Measurements from ENCODE around the gene COX6A2.
"Not testable (repeated sequence)": the region's sequence is repeated elsewhere in the genome, so short reads cannot be mapped to it uniquely, and the experiment has no call there.

COX6A2 gene

DNA sequence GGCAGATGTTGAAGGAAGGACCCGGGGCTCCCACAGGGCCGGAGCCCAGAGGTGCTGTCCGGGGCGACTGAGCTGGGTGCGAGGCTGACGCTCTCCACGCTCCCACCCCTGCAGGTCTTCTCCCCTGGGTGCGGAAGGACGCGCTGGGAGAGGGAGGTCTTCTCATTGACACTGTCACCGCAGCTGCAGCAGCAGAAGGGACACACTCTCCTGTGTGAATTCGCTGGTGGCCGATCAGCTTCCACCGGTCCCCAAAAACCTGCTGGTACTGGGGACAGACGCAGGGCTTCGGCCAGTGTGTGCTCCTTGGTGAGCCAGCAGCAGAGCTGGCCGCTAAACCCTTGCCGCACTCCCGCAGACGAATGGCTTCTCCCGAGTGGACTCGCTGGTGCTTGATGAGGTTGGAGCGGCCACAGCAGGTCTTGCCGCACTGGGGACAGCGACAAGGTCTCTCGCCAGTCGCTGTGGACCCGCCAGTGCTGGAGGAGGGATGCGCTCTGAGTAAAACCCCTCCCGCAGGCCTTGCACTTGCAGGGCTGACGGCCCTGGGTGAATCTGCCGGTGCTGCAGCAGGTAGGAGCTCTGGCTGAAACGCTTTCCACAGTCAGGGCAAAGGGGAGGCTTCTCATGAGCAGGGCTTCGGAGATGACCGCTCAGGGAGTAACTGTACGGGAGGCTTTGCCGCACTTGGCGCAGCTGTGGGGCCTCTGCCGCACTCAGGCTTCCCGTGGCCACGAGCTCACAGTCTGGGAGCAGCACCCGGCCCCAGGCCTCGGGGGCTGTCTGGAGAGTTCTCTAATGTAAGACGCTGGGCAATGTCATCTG lies 8.3 kb upstream of the COX6A2 start:
- no peak for DNase-seq

DNA sequence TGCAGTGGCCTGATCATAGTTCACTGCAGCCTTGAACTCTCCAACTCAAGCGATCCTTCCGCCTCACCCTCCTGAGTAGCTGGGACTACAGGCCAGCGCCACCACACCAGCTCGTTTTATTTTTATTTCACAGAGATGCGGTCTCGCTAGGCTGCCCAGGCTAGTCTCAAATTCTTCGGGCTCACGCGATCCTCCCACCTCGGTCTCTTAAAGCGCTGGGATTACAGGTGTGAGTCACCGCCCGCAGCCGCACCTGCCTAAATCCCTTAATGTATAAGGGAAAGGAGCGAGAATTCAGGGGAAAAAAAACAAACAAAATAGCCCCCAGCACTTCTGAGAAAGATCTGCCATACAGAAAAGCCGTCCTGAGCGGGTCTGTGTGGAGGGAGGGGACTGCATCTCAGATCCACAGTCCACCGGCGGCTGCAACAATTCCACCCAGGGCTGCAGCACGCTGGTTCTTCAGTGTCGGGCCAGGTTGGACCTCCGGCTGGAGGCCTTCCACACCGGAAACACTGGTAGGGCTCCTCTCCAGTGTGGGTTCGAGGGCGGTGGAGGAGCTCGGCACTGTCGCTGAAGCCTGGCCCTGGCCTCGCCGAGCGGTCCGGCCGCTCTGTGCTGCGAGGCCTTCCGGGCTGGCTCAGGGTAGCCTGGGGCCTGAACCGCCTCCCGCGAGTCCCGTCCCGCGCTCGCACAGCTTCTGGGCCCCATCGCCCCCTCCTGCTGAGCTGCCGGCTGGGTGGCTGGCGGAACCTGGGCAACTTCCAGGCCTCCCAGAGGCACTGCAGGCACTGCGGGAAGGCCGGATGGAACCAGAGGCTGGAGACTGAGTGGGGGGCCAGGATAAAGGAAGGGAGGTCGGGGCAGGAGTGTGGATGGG lies 7.4 kb upstream of the COX6A2 start:
- DNase-seq: no peak

DNA sequence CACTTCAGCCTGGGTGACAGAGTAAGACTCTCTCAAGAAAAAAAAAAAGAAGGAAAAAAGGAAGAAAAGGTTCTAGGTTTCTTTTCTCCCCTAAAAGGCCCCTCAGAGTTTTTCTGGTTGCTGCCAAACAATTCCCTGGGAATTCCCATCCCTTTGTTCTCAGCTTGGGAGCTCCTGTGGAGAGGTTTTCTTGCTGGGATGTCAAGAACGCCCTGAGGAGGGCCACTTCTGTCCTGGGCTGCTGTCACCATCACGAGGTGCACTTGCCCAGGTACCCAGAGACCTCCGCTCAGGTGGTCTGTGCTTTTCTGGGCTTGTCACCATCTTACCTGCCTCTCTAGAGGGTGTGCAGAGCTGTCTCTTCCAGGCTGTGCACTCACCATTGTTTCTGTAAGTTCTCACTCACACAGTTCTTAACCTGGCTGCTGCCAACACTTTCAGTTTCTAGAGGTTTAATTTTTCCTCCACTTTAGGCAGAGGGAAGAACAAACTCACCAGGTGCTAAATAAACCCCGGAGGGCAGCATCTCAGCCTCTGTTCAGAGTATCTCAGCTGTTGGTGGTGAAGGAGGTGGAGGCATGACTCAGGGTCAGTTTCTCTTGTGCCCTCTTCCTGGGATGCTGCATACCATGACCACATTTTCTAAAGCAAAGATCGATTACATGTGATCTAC lies 2.4 kb upstream of the COX6A2 start:
- no peak for DNase-seq

DNA sequence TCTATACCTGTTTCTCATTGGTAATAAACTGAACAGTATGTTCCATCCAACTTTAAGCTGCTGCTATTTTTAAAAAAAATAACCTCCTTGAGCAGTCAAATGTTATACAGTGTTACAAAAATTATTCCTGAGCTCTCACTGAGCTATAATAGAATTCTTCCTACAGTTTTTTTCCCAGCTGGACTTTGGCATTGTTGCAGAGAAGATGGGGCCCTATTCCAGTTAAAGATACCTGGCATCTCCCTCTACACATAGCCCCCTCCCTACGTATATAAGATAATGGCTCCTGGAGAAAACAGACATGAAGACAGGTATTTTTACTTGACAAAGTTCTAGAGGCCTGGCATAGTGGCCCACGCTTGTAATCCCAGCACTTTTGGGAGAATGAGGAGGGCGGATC lies 1.6 kb upstream of the COX6A2 start:
- no peak for DNase-seq

DNA sequence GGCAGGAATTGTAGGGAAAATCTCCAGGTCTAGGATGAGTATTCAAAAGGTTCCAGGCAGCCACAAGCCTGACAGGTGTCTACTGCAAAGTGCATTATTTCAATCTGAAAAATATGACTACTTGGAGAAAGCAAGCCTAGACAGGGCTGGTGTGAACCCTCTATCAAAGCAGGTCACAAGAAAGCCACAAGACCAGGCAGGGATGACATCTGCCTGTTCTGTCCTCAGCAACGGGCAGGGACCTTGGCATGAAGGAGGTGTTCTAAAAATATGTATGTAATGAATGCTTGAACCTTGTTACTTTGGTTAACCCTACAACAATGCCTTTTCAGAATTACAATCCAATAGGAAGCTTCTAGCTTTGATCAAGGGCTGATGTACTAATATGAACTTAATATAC lies 1.2 kb upstream of the COX6A2 start:
- DNase-seq: no peak

DNA sequence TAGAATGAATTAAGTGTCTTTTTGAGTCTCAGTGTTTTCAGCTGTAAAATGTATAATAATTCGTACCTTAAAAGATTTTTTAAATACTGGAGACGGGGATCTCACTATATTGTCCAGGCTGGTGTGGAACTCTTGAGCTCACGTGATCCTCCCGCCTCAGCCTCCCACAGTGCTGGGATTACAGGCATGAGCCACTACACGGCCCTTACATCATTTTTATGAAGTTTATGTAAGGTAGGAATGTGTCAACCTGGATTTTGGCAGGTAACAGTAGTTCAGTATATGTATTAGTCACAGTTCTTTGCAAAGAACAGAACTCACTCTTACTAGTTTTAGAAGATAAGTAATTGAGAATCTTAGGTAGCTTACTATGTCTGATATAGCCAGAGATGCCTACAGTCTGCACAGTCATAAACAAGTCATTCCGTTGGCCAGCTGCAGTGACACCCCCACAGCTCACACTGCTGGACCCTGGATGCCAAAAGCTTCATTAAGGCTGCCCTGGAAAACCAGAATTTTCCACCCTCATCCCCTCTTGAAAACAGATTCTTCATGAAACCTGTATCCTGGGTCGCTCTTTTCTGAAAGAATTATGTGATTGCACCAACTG lies 583 bp upstream of the COX6A2 start:
- DNase-seq: no peak

DNA sequence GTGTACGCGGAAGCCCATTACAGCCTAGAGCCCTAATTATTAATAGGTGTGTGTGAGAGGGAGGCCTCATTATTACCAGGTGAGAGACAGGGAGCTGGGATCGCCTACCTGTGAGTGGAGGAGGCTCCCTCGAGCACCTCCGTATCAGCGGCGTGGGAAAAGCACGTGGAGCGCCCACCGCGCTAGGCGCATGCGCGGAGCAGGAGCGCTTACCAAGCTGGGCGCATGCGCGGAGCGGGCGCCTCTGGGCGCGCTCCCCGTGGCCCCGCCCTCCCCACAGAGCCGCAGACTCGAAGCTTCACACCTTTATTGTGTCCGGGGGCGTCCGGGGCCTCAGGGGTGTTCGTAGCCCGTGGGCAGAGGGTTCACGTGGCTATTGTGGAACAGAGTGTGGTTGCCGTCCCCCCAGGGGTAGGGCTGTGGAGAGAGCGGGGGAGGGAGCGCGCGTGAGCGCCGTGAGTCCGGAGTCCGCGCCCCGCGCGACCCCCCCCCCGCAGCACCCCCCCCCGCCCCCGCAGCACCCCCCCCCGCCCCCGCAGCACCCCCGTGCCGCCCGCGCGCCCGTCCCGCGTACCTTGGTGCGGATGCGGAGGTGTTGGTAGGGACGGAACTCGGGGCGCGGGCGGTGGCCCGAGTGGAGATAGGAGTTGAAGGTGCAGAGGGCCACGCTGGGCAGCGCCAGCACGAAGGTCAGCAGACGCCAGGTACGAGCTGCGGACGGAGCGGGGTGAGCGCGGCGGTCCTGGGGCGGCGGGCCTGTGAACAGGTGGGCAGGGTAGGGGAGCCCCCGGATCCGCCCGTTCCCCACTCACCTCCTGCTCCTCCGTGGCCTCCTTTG lies 500 bp downstream of the COX6A2 start:
- DNase-seq: peak; percentile 51

DNA sequence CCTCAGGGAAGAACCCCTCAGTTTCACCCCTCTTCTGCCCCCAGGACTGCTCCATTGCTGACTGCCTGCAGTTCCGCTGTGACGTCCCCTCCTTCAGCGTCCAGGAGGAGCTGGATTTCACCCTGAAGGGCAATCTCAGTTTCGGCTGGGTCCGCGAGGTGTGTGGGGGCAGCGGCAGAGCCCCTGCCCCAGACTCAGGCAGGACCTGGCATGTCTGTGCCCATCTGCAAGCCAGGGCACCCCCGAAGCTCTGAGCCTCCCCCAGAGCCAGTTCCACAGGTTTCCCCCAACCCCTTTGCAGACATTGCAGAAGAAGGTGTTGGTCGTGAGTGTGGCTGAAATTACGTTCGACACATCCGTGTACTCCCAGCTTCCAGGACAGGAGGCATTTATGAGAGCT lies 4.4 kb downstream of the COX6A2 start:
- DNase-seq: no peak

DNA sequence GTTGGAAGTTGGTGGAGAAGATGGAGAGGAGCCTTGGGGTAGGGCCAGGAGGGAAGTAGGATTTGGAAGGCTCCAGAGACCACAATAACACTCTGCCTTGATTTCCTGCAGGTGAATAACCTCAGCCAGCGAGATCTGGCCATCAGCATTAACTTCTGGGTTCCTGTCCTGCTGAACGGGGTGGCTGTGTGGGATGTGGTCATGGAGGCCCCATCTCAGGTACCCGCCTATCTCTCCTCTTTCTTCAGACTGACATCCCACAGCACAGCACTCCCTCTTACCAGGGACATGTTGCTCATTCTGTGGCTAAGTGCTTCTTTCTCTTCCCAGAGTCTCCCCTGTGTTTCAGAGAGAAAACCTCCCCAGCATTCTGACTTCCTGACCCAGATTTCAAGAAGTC lies 4.9 kb downstream of the COX6A2 start:
- no peak for DNase-seq

DNA sequence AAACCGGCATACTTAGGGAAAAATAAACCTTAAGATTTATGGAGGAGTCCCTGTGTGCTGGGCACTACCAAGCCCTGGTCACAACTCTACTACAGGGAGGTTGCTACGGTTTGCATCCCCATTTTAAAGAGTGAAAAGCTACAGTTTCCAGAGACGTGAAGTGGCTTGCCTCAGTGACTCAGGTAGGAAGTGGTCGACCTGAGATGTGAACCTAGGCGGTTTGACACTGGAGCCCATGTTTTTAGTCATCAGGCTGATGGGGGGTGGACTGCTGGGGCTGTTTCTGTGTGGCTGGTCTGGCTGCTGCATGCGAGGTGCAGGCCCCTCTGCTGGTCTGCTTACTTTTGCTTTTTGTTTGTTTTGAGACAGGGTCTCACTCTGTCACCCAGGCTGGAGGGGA lies 6.6 kb downstream of the COX6A2 start:
- peak; percentile 62 for DNase-seq

DNA sequence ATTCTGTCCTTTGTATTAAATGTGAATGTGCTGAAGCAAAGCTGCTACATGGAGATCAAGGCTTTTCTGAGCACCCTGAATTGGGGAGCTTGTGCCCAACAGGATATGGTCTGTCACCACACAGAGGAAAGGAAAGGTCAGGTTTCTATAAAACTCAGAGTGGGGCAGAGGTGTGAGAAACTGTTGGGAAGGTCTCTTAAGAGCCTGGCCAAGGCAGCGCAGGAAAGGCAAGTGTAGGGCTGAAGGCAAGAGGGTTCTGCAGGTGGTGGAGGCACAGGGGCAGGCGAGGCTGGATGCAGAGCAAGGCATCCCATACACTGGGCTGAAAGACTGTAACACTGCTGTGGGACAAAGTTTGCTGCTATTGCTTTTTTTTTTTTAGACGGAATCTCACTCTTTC lies 8.1 kb downstream of the COX6A2 start:
- no peak for DNase-seq

DNA sequence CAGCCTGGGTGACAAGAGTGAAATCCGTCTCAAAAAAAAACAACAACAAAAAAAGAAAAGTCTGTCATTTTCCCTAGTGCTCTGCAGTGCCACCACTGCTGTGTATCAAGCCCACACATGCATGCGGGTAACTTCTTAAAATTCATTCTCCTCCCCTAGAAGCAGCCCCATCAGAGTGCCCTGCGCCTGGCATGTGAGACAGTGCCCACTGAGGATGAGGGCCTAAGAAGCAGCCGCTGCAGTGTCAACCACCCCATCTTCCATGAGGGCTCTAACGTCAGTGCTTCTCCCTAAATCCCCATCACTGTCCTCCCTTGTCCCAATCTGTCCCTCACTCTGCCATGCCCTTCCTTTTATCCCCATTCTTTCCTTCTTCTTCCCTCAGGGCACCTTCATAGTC lies 10.2 kb downstream of the COX6A2 start:
- no peak for DNase-seq

DNA sequence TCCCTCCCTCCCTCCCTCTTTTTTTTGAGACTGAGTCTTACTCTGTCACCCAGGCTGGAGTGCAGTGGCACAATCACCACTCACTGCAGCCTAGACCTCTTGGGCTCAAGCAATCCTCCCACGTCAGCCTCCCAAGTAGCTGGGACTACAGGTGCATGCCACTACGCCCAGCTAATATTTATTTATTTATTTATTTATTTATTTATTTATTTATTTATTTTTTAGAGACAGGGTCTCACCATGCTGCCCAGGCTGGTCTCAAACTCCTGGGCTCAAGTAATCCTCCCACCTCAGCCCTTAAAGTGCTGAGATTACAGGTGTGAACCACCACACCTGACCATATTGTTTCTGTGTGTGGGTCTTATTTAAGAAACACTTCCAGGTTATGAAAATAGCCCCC lies 11.1 kb downstream of the COX6A2 start:
- not testable (repeated sequence) for DNase-seq

DNA sequence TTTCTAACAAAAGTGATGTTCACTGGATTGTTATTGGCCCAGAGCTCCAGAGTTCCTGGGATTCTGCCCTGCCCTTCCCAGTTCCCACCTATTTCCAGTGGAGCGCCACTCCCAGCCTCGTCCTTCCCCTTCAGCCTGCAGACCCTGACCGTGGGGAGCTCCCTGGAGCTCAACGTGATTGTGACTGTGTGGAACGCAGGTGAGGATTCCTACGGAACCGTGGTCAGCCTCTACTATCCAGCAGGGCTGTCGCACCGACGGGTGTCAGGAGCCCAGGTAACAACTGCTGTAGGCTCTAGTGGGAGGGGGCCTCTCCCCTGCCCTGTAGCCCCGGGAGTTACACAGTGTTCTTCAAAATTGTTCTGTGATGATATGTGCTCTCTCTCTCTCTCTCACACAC lies 11.8 kb downstream of the COX6A2 start:
- DNase-seq: no peak

DNA sequence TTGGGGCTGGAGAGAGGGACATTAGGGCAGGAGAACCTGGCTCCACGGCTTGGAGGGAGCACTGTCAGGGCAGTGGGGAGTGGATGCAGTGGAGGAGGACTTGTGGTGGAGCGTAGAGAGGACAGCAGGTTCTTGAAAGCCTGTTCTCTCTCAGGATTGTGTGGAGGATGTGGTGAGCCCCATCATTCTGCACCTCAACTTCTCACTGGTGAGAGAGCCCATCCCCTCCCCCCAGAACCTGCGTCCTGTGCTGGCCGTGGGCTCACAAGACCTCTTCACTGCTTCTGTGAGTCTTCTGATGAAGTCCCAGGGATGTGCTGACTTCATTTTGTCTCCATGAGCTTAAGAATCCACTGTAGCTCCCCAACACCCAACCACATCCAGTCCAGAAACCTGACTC lies 13.5 kb downstream of the COX6A2 start:
- DNase-seq: no peak

DNA sequence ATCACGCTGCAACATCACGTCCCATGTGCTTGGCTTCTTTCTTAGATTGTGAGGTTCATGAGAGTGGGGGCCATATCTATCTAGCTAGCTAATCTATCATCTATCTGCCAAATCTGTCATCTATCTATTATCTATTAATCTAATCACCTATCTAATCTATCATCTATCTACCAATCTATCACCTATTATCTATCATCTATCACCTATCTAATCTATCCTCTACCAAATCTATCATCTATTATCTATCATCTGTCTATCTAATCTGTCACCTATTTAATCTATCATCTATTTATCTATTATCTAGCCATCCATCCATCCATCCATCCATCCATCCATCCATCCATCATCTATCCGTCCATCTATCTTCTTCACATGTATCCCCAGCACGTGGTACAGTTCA lies 14.2 kb downstream of the COX6A2 start:
- no peak for DNase-seq

DNA sequence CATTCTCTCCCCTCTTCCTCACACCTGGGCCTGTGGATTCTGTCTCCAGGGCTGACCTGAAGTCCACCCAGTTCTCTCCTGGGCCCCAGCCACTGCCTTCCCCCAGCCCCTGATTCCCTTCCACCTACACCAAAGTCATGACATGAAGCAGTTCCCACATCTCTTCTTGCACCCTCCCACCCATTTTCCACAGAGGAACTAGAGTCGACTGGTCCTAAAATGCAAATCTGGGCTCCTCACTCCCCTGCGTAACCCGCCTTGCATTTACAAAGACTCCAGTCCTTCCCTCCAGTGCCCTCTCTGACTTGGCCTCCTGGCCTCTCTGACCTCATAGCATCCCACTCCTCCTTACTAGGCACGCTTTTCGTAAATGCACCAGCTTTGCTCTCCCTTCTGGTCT lies 14.8 kb downstream of the COX6A2 start:
- no peak for DNase-seq

DNA sequence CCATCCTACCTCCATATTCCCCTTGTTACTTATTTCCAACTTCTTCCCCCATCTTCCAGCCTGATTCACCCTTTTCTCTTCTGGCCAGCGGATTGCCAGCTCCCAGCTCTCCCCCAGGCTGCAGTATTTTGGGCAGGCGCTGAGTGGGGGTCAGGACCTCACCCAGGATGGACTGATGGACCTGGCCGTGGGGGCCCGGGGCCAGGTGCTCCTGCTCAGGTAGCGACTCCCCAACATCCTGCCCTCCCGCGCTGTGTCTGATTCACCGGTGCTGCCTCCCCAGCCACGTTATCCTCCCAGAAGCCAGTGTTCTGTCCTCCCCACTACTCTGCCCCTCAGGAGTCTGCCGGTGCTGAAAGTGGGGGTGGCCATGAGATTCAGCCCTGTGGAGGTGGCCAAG lies 15.4 kb downstream of the COX6A2 start:
- DNase-seq: no peak

DNA sequence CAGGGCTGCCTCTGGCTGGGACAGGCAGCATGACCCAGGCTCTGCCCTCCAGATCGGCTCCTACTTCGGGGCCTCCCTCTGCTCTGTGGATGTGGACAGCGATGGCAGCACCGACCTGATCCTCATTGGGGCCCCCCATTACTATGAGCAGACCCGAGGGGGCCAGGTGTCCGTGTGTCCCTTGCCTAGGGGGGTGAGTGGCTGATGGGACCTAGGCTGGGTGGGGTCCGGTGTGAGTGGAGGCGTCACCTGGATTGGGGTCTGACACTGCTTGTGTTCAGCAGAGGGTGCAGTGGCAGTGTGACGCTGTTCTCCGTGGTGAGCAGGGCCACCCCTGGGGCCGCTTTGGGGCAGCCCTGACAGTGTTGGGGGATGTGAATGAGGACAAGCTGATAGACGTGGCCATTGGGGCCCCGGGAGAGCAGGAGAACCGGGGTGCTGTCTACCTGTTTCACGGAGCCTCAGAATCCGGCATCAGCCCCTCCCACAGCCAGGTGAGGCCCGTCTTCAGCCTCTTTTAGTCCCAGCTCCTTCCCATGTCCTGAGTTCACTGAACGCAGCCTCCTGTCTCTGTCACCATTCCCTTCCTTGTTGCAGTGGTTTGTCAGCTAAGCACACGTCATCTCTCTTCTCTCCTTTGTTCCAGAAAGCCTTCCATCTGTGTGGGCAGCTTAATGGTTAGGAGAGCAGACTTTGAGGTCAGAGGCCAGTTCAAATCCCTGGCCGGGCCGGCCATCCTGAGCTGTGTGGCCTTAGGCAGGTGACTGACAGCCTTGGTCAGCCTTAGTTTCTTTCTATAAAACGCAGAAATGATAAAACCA lies 16.9 kb downstream of the COX6A2 start:
- DNase-seq: no peak

DNA sequence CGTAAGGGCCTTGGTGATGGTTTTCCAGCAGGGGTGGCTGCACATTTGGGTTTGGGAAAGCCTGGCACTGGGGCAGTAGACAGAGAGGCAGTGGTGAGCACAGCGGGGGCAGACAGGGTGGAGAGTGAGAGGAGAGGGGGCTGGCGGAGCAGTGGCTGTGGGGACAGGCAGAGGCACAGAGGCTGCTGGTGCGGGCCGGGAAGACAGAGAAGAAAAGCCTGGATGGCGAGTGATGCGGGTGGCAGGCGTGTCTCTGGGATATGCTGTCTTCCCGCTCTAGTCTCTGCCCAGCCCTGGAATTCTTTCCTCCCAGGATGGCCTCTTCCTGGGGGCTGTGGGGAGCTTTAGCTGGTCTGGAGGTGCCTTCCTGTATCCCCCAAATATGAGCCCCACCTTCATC lies 18.1 kb downstream of the COX6A2 start:
- DNase-seq: no peak

DNA sequence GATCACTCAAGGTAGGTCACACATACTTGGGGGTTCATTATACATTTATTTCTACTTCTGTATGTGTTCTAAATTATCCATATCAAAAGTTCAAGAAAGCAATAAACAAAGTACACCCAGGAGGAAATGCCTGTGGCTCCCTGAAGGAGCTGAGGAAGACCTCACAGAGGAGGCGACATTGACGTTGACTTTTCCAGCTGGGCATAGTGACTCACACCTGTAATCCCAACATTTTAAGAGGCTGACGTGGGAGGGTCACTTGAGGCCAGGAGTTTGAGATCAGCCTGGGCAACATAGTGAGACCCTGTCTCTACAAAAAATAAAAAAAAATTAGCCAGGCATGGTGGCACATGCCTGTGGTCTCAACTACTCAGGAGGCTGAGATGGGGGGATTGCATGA lies 18.7 kb downstream of the COX6A2 start:
- DNase-seq: no peak

Data from CD4-positive, alpha-beta T cell treated with Interleukin-4 for 4 hours (primary cell).